GM18520 (cell line): Measurements from ENCODE around the gene UGP2.
"Not testable (repeated sequence)": the region's sequence is repeated elsewhere in the genome, so short reads cannot be mapped to it uniquely, and the experiment has no call there.

Experiments used
- ATAC-seq: cut with Tn5 transposase; IDR thresholded peaks from one replicate; pipeline ENCODE4 v1.9.1; 2021; ENCODE audit not compliant: unreplicated experiment

Gene UGP2

GRCh38 chr2:63840081-63840784, 1.5 kb upstream of the UGP2 start:
- ATAC-seq, result peak; percentile 16

DNA sequence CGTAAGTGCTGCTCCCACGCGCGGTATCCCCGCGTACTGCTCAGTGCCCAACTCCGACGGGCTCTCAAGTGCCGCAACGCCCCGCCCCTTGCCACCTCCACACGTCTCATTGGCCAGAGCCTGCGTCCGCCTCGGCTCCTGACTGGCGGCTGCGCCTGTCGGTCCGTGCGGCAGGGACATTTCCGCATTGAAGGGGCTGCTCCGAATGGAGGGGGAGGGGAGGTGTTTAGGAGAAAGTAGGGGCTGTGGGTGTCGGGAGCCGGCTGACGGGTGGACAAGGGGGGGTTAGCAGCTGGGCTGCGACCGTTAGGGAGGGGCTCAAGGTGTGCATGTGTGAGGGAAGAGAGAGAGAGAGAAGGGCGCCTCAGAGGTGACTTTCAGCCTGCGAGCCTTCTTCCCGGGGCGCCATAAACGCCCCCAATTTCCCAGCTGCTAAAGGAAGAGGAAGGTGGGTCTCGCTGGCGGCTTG, 877 bp upstream of the UGP2 start:
- peak; percentile 94 for ATAC-seq

GRCh38 chr2:63842149-63843061, 709 bp downstream of the UGP2 start:
- no peak for ATAC-seq

GRCh38 chr2:63843093-63843492, 1.4 kb downstream of the UGP2 start:
- no peak for ATAC-seq

DNA sequence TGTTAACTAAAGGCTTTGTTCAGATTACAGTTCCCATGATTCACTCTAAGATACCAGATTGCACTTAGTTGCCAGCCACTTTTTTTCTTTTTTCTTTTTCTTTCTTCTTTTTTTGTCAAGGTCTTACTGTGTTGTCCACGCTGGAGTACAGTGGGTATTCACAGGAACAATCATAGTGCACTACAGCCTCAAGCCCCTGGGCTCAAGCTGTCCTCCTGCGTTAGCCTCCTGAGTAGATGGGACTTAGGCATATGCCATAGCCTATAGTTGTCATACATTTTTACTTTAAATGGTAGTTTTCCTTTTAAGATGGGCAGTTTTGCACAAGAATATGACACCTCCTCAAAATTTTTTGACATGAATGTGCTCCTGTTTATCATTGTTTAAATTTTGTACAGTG, 2.1 kb downstream of the UGP2 start:
- ATAC-seq, result no peak

- ATAC-seq, result no peak
Measured at GRCh38 chr2:63844616-63845015, 2.9 kb downstream of the UGP2 start.

DNA sequence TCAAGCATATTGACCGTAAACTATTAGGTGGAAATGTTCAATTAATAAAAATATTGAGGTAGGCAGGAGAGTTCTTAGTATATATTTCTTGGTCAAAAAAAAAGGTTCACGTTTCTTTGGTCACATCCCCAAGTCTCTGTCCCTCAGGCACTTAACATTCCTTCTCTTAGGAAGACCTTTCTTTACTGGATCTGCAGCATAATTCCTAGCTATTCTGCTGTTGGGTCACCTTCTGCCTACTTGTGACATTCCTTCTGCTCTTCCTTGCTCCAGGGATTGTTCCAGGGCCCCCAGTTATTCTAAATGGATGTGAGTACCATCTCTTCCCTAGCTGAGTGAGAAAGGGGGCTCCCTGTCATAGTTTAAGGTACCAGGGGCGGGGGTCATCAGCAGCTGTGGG, 4.2 kb downstream of the UGP2 start:
- ATAC-seq, result no peak

DNA sequence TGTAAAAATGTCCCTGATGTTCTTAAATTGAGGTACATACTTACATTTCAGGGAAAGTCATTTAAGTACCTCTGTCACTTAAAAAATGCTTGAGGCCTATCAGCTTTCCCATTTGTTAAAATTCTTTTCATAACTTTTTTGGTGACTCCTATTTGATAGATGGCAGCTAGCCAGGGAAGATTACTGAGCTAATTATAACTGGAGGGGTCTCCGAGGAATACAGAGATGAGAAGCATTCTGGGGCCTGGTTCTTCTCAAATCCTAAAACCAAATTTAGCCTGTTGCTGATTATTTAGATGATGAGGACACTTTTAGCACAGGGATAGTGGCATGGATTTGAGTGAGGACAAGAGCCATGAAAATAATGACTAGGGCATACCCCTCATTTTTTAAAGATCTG, 4.8 kb downstream of the UGP2 start:
- ATAC-seq, result no peak

- not testable (repeated sequence) for ATAC-seq
Measured at GRCh38 chr2:63847571-63847970, 5.9 kb downstream of the UGP2 start.

DNA sequence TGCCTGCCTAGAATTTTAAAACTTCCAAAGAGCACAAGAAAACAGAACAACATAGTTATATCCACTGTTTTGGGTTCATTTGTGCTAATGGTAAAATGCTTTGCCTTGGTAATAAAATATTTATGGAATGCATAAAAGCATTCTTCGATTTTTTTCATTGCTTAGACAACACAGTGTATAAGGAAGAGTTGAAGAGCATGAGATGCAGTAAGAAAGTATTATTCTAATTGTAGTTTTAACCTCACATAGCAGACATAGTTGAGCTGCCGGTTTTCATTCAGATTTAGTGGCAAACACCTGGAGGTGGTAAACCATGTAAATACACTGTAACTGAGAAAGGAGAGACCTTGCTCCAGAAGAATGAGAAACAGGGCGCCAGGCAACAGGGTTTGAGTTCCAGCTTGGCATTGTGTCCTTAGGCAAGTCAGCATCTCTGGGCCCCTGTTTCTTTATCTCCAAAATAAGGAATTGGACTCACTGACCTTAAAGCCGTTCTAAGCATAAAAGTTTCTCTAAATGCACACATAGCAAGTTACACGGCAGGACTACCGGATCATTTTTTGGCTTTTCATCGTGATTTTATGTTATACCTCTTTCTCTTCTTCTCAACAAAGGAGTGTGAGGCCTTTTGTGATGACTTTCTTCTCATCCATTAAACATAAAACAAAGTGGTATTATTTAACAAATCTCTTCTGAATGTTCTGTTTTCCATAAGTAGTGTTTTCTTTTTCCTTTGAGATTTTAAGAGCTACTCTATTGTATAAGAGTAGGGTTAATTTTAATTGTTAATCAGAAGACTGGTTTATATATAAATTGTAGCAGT, 7.9 kb downstream of the UGP2 start:
- no peak for ATAC-seq

GRCh38 chr2:63850204-63850571, 8.5 kb downstream of the UGP2 start:
- no peak for ATAC-seq

GRCh38 chr2:63850649-63851048, 9.0 kb downstream of the UGP2 start:
- ATAC-seq, result no peak

DNA sequence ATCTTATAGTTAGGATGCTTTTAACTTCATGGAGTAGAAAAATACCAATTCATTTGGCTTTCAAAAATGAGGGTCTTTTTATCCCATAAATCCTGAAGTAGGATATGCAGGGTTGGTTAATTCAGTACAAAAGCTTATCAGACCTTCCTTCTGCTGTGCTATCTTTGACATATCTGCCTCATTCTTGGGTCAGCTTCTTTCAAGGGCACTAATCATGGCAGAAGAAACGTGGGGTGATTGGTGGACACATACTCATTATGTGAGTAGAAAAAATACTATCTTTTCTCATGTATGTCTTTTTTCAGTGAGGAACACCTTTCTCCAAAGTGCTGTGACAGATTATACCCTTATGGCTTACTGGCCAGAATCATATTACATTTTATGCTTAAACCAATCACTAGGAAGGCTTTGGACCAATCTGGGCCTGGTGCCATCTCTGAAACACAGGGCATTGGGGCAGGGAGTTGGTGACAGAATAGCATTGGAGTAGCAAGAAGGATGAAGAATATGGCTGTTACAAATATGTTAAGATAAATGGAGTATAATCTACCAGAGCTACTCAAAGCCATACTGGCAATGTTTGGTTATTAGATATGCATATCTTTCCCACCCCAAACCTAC, 10.1 kb downstream of the UGP2 start:
- ATAC-seq, result no peak

- no peak for ATAC-seq
Measured at GRCh38 chr2:63853527-63854310, 12.0 kb downstream of the UGP2 start.

DNA sequence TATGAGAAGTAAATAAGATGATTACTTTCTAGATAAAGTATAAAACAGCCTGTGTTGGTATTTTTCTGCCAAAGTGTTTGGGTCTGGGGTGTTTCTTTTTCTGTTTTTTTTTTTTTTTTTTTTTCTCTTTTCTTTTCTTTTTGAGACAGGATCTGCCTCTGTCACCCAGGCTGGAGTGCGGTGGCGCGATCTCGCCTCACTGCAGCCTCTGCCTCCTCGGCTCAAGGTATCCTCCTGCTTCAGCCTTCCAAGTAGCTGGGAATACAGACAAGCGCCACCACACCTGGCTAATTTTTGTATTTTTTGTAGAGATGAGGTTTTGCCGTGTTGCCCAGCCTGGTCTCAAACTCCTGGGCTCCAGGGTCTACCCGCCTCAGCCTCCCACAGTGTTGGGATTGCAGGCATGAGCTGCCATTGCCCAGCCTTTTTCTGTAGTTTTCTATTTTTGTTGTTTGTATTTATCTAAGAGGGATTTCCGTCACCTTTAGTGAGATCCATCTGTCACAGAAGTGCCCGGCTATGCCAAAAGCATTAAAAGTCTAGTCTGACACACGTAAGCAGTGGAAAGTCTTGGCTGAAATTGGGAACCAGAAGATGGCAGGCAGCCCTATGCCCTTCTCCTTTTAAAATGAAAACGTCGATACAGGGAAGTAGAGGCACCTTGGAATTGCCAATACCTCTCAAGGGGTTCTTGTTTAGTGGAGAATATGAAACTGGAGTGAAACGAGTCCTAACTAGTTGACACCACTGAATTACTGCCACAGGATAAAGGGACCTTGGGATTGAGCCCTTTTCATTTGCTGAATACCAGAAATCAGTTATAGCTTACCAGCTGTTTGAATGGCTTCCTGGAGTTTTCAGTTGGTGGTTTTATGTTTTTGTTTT, 14.0 kb downstream of the UGP2 start:
- ATAC-seq, result no peak

- ATAC-seq, result no peak
Measured at GRCh38 chr2:63856303-63856603, 14.6 kb downstream of the UGP2 start.

GRCh38 chr2:63858291-63858690, 16.6 kb downstream of the UGP2 start:
- no peak for ATAC-seq

- no peak for ATAC-seq
Measured at GRCh38 chr2:63861220-63861822, 19.6 kb downstream of the UGP2 start.

DNA sequence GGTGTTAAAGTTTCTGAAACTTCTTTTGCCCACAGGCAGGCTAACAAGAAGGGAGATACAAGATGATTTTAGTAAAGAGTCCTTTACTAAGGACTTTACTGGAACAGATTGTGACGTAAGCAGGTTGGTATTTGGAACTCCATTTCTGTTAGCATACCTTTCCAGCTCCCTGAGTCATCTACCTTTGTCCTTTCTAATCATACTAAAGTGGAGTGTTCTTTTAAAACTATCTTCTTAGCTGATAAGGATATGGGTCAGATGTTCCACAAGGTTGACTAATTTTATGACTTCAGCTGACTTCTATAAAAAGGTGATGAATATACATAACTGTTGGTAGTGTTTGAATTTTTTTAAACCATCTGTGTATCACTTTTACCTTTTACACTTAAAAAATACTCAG, 21.1 kb downstream of the UGP2 start:
- ATAC-seq, result no peak
